Smooth muscle cell (in vitro differentiated cells): ENCODE measurements around the gene GSG1. TPM values are rescaled to one million over a fixed set of nuclear protein-coding genes. Genes with fewer than 3 reads are reported as not detected.

ENCODE experiments used
- DNase-seq: peaks from one replicate; lab custom pipeline; 2025; ENCODE audit not compliant: unreplicated experiment; lab: John Stamatoyannopoulos, UW
- H2AFZ ChIP-seq: fragments of 200-600 bp; sonication (generic); 2 replicates; pipeline ENCODE4 v1.6.0; 2016; ENCODE audit warnings: antibody characterized with exemption, low read depth, mild to moderate bottlenecking
- H3F3A ChIP-seq: fragments of 200-600 bp; sonication (generic); 2 replicates; pipeline ENCODE4 v1.6.0; 2017; ENCODE audit warnings: antibody characterized with exemption, low read depth
- H3K27ac ChIP-seq: fragments of 200-600 bp; sonication (generic); 2 replicates; pipeline ENCODE4 v1.5.1; 2016; ENCODE audit warnings: low read depth, mild to moderate bottlenecking
- H3K27me3 ChIP-seq: fragments of 200-600 bp; sonication (generic); 2 replicates; pipeline ENCODE4 v1.6.1; 2016; ENCODE audit warnings: low read depth, mild to moderate bottlenecking
- H3K36me3 ChIP-seq: fragments of 200-600 bp; sonication (generic); 2 replicates; pipeline ENCODE4 v1.5.1; 2016; ENCODE audit warnings: low read depth
- H3K4me1 ChIP-seq: fragments of 200-600 bp; sonication (generic); 2 replicates; pipeline ENCODE4 v1.5.1; 2016; ENCODE audit warnings: low read depth
- H3K4me2 ChIP-seq: fragments of 200-600 bp; sonication (generic); 2 replicates; pipeline ENCODE4 v1.6.0; 2016; ENCODE audit warnings: mild to moderate bottlenecking
- H3K4me3 ChIP-seq: fragments of 200-600 bp; sonication (generic); 2 replicates; pipeline ENCODE4 v1.5.1; 2016; ENCODE audit warnings: mild to moderate bottlenecking
- H3K79me2 ChIP-seq: fragments of 200-600 bp; sonication (generic); 2 replicates; pipeline ENCODE4 v1.6.0; 2016; ENCODE audit warnings: low read depth, mild to moderate bottlenecking
- H3K9ac ChIP-seq: fragments of 200-600 bp; sonication (generic); 2 replicates; pipeline ENCODE4 v1.6.0; 2016; ENCODE audit warnings: low read depth
- H3K9me3 ChIP-seq: fragments of 200-600 bp; sonication (generic); replicated peaks from 2 replicates; pipeline ENCODE4 v1.5.1; 2016; ENCODE audit warnings: low read depth
- H4K20me1 ChIP-seq: fragments of 200-600 bp; sonication (generic); 2 replicates; pipeline ENCODE4 v1.6.0; 2016; ENCODE audit warnings: low read depth
- WGBS: methylation state at CpG from one replicate; pipeline ENCODE4 v1.1.7; 2016; ENCODE audit warnings: low lambda C conversion rate; 5-methylcytosine and 5-hydroxymethylcytosine counted together
- polyA plus RNA-seq: library from polyadenylated mRNA; unstranded; fragments of >200 nt; fragmentation: Nextera tagmentation; extraction: Ambion mirVana; gene quantifications from 2 replicates; pipeline ENCODE4 v1.2.1, GENCODE V29; 2016
- total RNA-seq: library from RNA; depleted of rRNA; stranded (reverse); fragments of >200 nt; gene quantifications from 2 replicates; pipeline ENCODE4 v1.2.3, GENCODE V29; 2014
- TF ChIP-seq, protein P1 (sequence below): fragments of 200-600 bp; sonication (generic); IDR thresholded peaks from 2 replicates; pipeline ENCODE4 v1.5.1; 2017; ENCODE audit warnings: borderline replicate concordance, mild to moderate bottlenecking, antibody characterized with exemption; ENCODE audit not compliant: insufficient read depth, poor library complexity, severe bottlenecking

The GSG1 gene
- total and polyA plus RNA-seq, 2 experiments from 2014 or later = not detected

DNA sequence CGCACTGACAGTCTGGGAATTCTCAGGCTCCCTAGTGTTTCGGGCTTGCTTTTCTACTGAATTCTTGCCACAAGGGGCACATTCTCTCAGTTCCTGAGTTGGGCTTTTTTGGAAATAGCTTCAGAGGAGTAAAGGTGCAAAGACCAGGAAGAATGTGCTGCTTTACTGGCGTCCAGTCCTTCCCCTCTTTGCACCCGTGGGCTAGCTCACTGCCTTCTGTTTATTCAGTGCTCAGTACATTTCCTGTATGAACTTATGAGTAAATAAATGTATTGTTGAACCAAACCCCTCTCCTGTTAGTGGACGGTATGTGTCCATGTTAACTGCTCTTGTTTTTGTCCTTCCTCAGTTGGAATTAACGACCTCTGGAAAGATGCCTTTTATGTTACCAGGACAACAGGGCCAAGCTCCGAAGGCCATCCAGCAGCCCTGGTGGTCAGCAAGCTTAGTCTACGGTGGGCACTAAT is 24.0 kb downstream of the GSG1 start:
- DNase-seq = no peak
- 93% methylated on average over 8 of the region's 8 CpGs for WGBS
- H3K4me1 ChIP-seq = no peaks in the 10 kb centered on the region
- no peaks in the 10 kb centered on the region for H3K9me3 ChIP-seq
- H3K27ac ChIP-seq = no peak overlapping the region
- no peak overlapping the region for H3K4me2 ChIP-seq
- H3K36me3 ChIP-seq = no peaks in the 10 kb centered on the region
- no peak overlapping the region for H3K4me3 ChIP-seq
- TF ChIP-seq, protein P1, sequence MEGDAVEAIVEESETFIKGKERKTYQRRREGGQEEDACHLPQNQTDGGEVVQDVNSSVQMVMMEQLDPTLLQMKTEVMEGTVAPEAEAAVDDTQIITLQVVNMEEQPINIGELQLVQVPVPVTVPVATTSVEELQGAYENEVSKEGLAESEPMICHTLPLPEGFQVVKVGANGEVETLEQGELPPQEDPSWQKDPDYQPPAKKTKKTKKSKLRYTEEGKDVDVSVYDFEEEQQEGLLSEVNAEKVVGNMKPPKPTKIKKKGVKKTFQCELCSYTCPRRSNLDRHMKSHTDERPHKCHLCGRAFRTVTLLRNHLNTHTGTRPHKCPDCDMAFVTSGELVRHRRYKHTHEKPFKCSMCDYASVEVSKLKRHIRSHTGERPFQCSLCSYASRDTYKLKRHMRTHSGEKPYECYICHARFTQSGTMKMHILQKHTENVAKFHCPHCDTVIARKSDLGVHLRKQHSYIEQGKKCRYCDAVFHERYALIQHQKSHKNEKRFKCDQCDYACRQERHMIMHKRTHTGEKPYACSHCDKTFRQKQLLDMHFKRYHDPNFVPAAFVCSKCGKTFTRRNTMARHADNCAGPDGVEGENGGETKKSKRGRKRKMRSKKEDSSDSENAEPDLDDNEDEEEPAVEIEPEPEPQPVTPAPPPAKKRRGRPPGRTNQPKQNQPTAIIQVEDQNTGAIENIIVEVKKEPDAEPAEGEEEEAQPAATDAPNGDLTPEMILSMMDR = no peak
- H3K79me2 ChIP-seq = no peaks in the 10 kb centered on the region
- no peaks in the 10 kb centered on the region for H3F3A ChIP-seq
- H4K20me1 ChIP-seq = no peaks in the 10 kb centered on the region
- H3K9ac ChIP-seq = no peak overlapping the region
- H2AFZ ChIP-seq = no peak overlapping the region
- H3K27me3 ChIP-seq = no peaks in the 10 kb centered on the region

DNA sequence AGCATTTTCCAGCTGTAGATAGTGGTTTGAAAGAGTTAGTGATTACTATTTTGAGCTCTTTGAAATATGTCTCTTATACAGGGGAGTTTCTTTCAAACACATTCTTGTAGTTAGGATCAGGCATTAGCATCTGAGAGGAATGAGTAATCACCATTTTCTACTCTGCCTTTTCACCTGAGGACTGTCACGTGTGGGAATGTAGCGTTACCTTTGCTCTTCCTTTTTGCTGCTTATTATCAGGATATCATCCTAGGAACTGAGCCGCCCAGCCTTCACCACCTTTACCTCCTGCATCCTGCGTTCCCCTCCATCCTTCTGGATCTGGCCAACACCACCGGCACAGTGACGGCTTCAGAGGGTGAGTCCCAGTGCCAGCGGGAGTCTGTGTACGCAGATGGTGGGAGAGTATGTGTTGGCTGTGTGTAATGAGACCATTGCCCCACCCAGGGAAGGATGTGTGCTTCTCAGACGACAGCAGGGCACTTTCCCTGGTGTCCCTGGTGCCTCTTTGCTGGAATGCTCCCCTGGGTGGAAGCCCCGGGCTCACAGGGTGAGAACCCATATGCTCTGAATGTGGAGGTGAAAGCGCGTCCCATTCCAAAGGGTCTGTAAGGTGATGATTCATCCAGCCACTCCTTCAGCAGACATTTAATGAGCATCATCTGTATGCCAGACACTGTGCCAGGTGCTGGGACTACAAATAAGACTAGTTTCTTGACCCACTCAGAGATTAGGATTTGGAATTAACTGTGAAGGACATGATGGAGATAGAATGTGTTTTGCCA is 27.5 kb downstream of the GSG1 start:
- no peak for DNase-seq
- TF ChIP-seq, protein P1 = no peak
- Histone ChIP-seq H3K9ac (no peak overlapping the region), H3K4me3 (no peak overlapping the region), H3K4me2 (no peak overlapping the region), H3K27ac (no peak overlapping the region), H3K79me2 (no peaks in the 10 kb centered on the region), H3K9me3 (no peaks in the 10 kb centered on the region), H3K4me1 (no peaks in the 10 kb centered on the region), H3K36me3 (no peaks in the 10 kb centered on the region), H3K27me3 (no peaks in the 10 kb centered on the region), H2AFZ (no peak overlapping the region), H4K20me1 (no peaks in the 10 kb centered on the region), H3F3A (no peaks in the 10 kb centered on the region)
- WGBS = 88% methylated on average over 12 of the region's 12 CpGs

DNA sequence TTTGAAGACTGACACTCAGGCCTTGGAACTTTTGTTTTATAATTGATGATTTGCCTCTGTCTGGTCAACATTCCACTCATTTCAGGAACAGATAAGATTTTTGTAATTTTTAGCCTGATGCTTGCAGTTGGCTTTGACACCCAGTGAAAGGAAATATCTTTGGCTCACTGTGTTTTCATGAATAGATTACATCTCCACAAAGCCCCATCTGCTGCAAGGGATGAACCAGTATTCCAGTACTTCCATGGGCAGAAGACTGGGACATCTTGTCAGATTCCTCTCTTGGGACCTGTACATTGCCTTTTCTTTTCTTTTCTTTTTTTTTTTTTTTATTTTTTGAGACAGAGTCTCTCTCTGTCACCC is 28.4 kb downstream of the GSG1 start:
- Histone ChIP-seq H3K79me2 (no peaks in the 10 kb centered on the region), H2AFZ (no peak overlapping the region), H3K9ac (no peak overlapping the region), H3K4me2 (no peak overlapping the region), H3K27ac (no peak overlapping the region), H3K4me1 (no peaks in the 10 kb centered on the region), H4K20me1 (no peaks in the 10 kb centered on the region), H3K9me3 (no peaks in the 10 kb centered on the region), H3K27me3 (no peaks in the 10 kb centered on the region), H3K4me3 (no peak overlapping the region), H3K36me3 (no peaks in the 10 kb centered on the region), H3F3A (no peaks in the 10 kb centered on the region)
- TF ChIP-seq, protein P1 = no peak
- DNase-seq = no peak
